ENCODE data around the gene SGCD.

GRCh38 chr5:156434471-156434870 lies 107.5 kb downstream of the SGCD start:
- TF ChIP-seq CTCF (conservative IDR thresholded peaks at IDR 0.05) (no peak), ZFX (IDR thresholded peaks at IDR 0.05) (no peak)

Data from C4-2B (cell line).